K562 (cell line): ENCODE results near the gene SLC6A6. TPM values are rescaled to one million over a fixed set of nuclear protein-coding genes. Genes with fewer than 3 reads are reported as not detected.

ENCODE experiments used
- ATAC-seq: fragments of 200-7000 bp; cut with Tn5 transposase; 3 replicates; pipeline ENCODE4 v1.9.1; 2020; ENCODE audit warnings: moderate library complexity
- BruUV-seq: library from RNA; stranded (reverse); fragments of 400-500 nt; replicated peaks from 2 replicates; lab custom pipeline; 2021; lab: Mats Ljungman, UMichigan
- CTCF ChIA-PET: fragments of 300-600 bp; formaldehyde crosslinking; extraction: SDS; loops from one replicate; lab custom pipeline; 2021; ENCODE audit warnings: low intra/inter-chr PET ratio; lab: Yijun Ruan, JAX
- POLR2A ChIA-PET: fragments of 300-600, 350-650 bp; sonication (Branson Sonifier 250); formaldehyde crosslinking; extraction: SDS; loops from one replicate; lab custom pipeline; 2021; ENCODE audit warnings: antibody characterized with exemption, inconsistent platforms; lab: Yijun Ruan, JAX
- DNase-seq, 4 experiments: peaks; one replicate each; pipeline versions ENCODE4 v3.0.0 to v3.0.0-alpha.2; 2011 to 2018; ENCODE audit warnings: low spot score in 3 of 4, mixed read lengths in 3 of 4; ENCODE audit errors: extremely low read depth in 1 of 4
- FAIRE-seq: peaks from 2 replicates; lab custom pipeline; 2011; peaks lifted over from hg19 to GRCh38; lab: Jason Lieb, UNC
- H2AFZ ChIP-seq: 2 replicates; pipeline ENCODE4 v1.6.0; 2011; ENCODE audit warnings: low read depth, low read length, control low read depth, inconsistent platforms
- H3K27ac ChIP-seq: fragments of 200-600 bp; 3 replicates; pipeline ENCODE4 v1.8.0; 2011; ENCODE audit warnings: low read depth, mild to moderate bottlenecking, control low read depth, inconsistent platforms, low read length, moderate library complexity, mixed read lengths; ENCODE audit errors: extremely low read depth
- H3K27me3 ChIP-seq, 2 experiments: fragments of 300-600 bp in 1 of 2; 2 replicates in 1 of 2; 3 replicates in 1 of 2; pipeline versions ENCODE4 v1.6.0 to v1.8.0; 2011; ENCODE audit warnings: inconsistent platforms in 2 of 2, low read length in 2 of 2, mild to moderate bottlenecking in 1 of 2, mixed read lengths in 1 of 2, moderate library complexity in 1 of 2; ENCODE audit not compliant: control insufficient read depth in 2 of 2, insufficient read depth in 2 of 2
- H3K36me3 ChIP-seq: fragments of 300-600 bp; 3 replicates; pipeline ENCODE4 v1.8.0; 2011; ENCODE audit warnings: mild to moderate bottlenecking, low read length, inconsistent platforms; ENCODE audit not compliant: control insufficient read depth, insufficient read depth
- H3K4me1 ChIP-seq, 2 experiments: fragments of 200-600 bp in 1 of 2; replicated peaks in 1 of 2; 2 replicates in 1 of 2; 3 replicates in 1 of 2; pipeline versions ENCODE4 v1.5.1 to v1.8.0; 2011; ENCODE audit warnings: inconsistent platforms in 2 of 2, low read length in 2 of 2, mild to moderate bottlenecking in 1 of 2, mixed read lengths in 1 of 2, moderate library complexity in 1 of 2; ENCODE audit not compliant: control insufficient read depth in 2 of 2, insufficient read depth in 2 of 2
- H3K4me2 ChIP-seq: 2 replicates; pipeline ENCODE4 v1.6.1; 2011; ENCODE audit warnings: low read length, control low read depth, inconsistent platforms, mixed read lengths; ENCODE audit not compliant: insufficient read depth
- H3K4me3 ChIP-seq: fragments of 200-600 bp; sonication (generic), shearing (Covaris generic); 2 replicates; pipeline ENCODE4 v1.5.1; 2016; ENCODE audit warnings: control low read depth, inconsistent platforms
- H3K79me2 ChIP-seq: fragments of 200-600 bp; 3 replicates; pipeline ENCODE4 v1.8.0; 2011; ENCODE audit warnings: low read length, inconsistent platforms; ENCODE audit not compliant: control insufficient read depth, insufficient read depth
- H3K9ac ChIP-seq, 2 experiments: 2 replicates each; pipeline versions ENCODE4 v1.6.0 to v1.6.1; 2011; ENCODE audit warnings: low read depth in 2 of 2, low read length in 2 of 2, control low read depth in 1 of 2, inconsistent platforms in 1 of 2, mild to moderate bottlenecking in 1 of 2, mixed read lengths in 1 of 2; ENCODE audit not compliant: insufficient read depth in 1 of 2
- H3K9me1 ChIP-seq: one replicate; pipeline ENCODE4 v1.6.0; 2011; ENCODE audit warnings: inconsistent platforms, mild to moderate bottlenecking, low read length, moderate library complexity; ENCODE audit not compliant: control insufficient read depth, insufficient read depth
- H3K9me3 ChIP-seq: replicated peaks from 2 replicates; pipeline ENCODE4 v1.5.1; 2011; ENCODE audit warnings: low read depth, low read length, inconsistent platforms; ENCODE audit not compliant: control insufficient read depth, insufficient read depth
- H4K20me1 ChIP-seq: replicated peaks from 2 replicates; pipeline ENCODE4 v1.6.1; 2011; ENCODE audit warnings: low read length, inconsistent platforms, mixed read lengths; ENCODE audit not compliant: control insufficient read depth, insufficient read depth
- ARID4B ChIP-seq: sonication (generic); formaldehyde crosslinking; IDR thresholded peaks from 2 replicates; pipeline ENCODE4 v1.8.0; 2022; ENCODE audit warnings: mild to moderate bottlenecking, missing genetic modification reagents
- FOSL1 ChIP-seq: fragments of 200-800 bp; sonication (Bioruptor generic); conservative IDR thresholded peaks from 2 replicates; pipeline ENCODE4 v1.6.1; 2016; ENCODE audit warnings: missing genetic modification characterization, missing compliant biosample characterization
- MYBL2 ChIP-seq, 2 experiments: fragments of 450-650 bp in 1 of 2; sonication (generic) in 1 of 2; formaldehyde crosslinking in 1 of 2; IDR thresholded peaks; 2 replicates each; pipeline versions ENCODE4 v1.6.1 to v1.8.1; 2017 to 2022; ENCODE audit warnings: borderline replicate concordance in 1 of 2, inconsistent platforms in 1 of 2, low read depth in 1 of 2, mild to moderate bottlenecking in 1 of 2, missing genetic modification reagents in 1 of 2, moderate library complexity in 1 of 2
- SMARCE1 ChIP-seq: fragments of 450-650 bp; IDR thresholded peaks from 2 replicates; pipeline ENCODE4 v1.7.1; 2016; ENCODE audit warnings: mild to moderate bottlenecking
- WGBS: fragments of 100-300 bp; shearing (Covaris generic); methylation state at CpG from one replicate; pipeline ENCODE4 v1.1.6; 2016; ENCODE audit warnings: low coverage, mixed read lengths; ENCODE audit not compliant: insufficient coverage; ENCODE audit errors: missing lambda C conversion rate; 5-methylcytosine and 5-hydroxymethylcytosine counted together
- in situ Hi-C: fragments of 300-500 bp; cut with MboI; formaldehyde crosslinking; loops from 4 replicates; pipeline ENCODE4 v1.15.0; 2018; ENCODE audit warnings: inconsistent platforms, mixed read lengths
- intact Hi-C: fragments of 100-400 bp; cut with micrococcal nuclease; formaldehyde crosslinking; loops from 2 replicates; pipeline ENCODE4 v1.14.2; 2022
- polyA plus RNA-seq, 8 experiments: library from polyadenylated mRNA; depleted of rRNA in 4 of 8; stranded (reverse) in 5 of 8; unstranded in 3 of 8; fragments of >200 nt; fragmentation: Nextera tagmentation in 2 of 8; fragmentation: Illumina TruSeq in 1 of 8; extraction: Ambion mirVana in 2 of 8; extraction: Trizol in 1 of 8; gene quantifications; 2 replicates each; pipeline versions ENCODE4 v1.2.1 to v1.2.3, GENCODE V29; 2011 to 2014; ENCODE audit warnings: inconsistent platforms in 1 of 8, missing spikeins in 1 of 8
- total RNA-seq, 7 experiments: library from RNA; depleted of rRNA in 6 of 7; stranded (reverse); fragments of >200 nt in 6 of 7; fragmentation: Illumina TruSeq in 2 of 7; extraction: Trizol in 2 of 7; gene quantifications; 2 replicates each; pipeline versions ENCODE4 v1.2.1 to v1.2.3, GENCODE V29; 2011 to 2021; ENCODE audit warnings: low replicate concordance in 1 of 7

SLC6A6 gene
- total and polyA plus RNA-seq, 9 of the 15 experiments (the other 6 are each of a cell fraction or from before 2014, with no cell fraction given), result 12.3 to 203 (median 93.2) TPM

DNA sequence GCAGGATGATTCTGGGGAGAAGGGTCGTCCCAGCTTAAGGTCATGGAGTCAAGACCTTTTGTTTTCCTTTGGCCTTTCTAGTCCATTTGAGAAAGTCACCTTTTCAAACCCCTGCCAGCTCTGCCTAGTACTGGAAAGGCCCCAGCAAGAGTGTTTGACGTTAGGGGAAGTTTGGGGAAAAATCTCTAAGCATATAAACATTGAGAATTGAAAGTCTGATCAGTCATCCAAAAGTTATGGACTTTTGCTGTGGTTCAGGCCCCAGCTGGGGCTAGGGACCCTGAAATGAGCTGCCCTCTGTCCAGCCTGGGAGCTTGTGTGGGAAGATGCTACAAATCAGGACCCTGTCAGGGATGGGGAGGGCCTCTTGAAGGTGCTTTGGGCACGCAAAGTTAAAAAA, 21.6 kb downstream of the SLC6A6 start:
- Histone ChIP-seq H3K9me1 (no peaks in the 10 kb centered on the region), H2AFZ (no peak overlapping the region), H3K79me2 (peaks cover 99% of the 10 kb centered on the region), H3K9me3 (no peaks in the 10 kb centered on the region), H4K20me1 (peaks cover 30% of the 10 kb centered on the region; the same call in 1 of the 2 replicates)
- intact Hi-C loops, result no loop called here
- 48% methylated on average over 3 of the region's 3 CpGs for WGBS
- ATAC-seq, result no peak
- in situ Hi-C loops, result no loop called here
- no TSS peak for BruUV-seq
- CTCF ChIA-PET, result no interaction called here
- TF ChIP-seq SMARCE1, result no peak
- no peak for TF ChIP-seq MYBL2 (IDR thresholded peaks at IDR 0.05; ENCODE audit: low read depth)
- TF ChIP-seq MYBL2 (CRISPR knock-in tag; IDR thresholded peaks at IDR 0.05; ENCODE audit: borderline replicate concordance), result no peak
- TF ChIP-seq FOSL1 (tag), result no peak
- TF ChIP-seq ARID4B (CRISPR knock-in tag), result no peak
- TF ChIP-seq, all 486 proteins: peak for 0
- Histone ChIP-seq H3K36me3 (peaks cover 95% of the 10 kb centered on the region), H3K27me3 (no peaks in the 10 kb centered on the region), H3K4me1 (peaks cover 18 to 31% of the 10 kb centered on the region in 2 experiments; a peak in 4 of 5 replicates), H3K4me3 (no peak overlapping the region), H3K9ac (no peak overlapping the region; a peak in 1 of 4 replicates), H3K4me2 (no peak overlapping the region), H3K27ac (peak overlapping the region; percentile 1; the same call in 1 of the 3 replicates)
- no peak for FAIRE-seq
- DNase-seq, result no peak
- POLR2A ChIA-PET, result interaction anchor here (0.9 to 5.9 kb wide), 2 partner anchors 8 to 20 kb away, joined by 3 to 34 read pairs; no protein-coding TSS in a partner anchor
